ENCODE data around the gene STAC3.
"Not testable (repeated sequence)": the region's sequence is repeated elsewhere in the genome, so short reads cannot be mapped to it uniquely, and the experiment has no call there.

STAC3 gene

GRCh38 chr12:57250956-57251355, at the start of gene STAC3:
TSS of gene STAC3 (minus strand) at chr12:57251187. CDS start at chr12:57249636, 1,551 bp downstream.
- DNase-seq (ENCODE audit: low read depth in 2 of 2) = no peak

- DNase-seq (ENCODE audit: low read depth in 2 of 2) = no peak
Observed at GRCh38 chr12:57299514-57300016, 48.6 kb upstream of the STAC3 start.

DNA sequence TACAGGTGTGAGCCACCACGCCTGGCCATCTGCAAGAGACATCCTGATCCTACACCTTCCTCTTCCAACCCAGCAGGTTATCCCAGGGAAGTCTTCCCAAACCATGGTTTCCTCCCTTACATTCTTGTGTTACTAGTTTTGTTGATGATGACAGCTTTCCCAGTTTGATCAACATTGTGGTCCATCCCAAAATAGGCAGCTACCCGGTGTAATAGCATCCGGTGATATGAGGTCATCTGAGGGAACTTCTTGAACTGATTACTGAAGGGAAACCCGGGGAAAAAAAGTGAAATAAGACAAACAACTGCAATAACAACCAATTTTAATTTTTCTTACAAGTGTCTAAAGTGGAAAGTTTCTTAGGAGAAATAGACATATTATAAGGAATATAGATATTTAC, 45.3 kb upstream of the STAC3 start:
- no peak for DNase-seq (ENCODE audit: low read depth in 2 of 2)

DNA sequence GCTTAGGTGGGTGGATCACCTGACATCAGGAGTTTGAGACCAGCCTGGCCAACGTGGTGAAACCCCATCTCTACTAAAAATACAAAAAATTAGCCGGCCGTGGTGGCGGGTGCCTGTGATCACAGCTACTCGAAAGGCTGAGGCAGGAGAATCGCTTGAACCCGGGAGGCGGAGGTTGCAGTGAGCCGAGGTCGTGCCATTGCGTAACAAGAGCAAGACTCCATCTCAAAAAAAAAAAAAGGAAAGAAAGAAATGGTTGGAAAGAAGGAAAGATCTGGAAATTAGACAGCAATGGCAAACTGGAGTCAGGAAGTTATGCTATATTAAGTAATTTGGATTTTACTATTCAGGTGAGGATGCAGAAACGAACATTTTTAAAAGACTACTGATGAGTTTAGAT, 31.1 kb upstream of the STAC3 start:
- not testable (repeated sequence) for DNase-seq (ENCODE audit: low read depth in 2 of 2)

DNA sequence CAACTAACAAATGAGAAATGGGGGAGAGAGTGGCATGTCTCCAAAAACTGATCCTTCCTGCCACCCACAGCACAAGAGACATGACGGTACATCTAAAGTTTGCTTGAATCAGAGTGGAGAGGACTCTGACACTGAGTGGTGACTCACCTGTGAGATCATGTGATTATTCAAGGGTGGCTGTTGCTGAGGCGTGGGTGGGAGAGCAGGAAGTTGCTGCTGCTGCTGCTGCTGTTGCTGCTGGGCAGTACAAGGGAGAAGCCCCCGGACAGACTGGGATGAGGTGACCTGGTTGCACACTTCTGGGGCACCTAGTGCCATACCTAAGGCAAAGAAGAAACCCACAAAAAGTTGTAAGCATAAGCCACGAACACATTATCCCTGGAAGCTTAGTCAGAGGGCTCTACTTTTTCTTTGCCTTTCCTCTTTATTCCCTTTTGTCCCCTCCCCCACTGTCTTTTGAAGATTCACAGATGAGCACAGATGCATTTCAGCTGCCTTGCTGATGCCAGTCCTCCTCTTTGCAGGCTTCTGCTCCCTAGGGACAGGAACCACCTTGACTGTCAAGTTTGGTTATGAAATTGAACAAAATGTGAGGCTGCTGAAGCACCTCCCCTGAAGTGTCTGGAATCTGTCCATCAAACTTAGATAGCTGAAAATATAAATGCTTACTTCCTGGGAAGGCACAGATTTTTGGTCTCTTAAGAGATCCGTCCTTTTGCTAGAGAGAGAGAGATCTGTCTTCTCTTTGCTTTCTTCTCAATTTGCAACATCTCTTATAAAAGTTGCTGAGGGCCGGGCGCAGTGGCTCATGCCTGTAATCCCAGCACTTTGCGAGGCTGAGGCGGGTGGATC, 29.4 kb upstream of the STAC3 start:
- peak; percentile 55 to 67 for DNase-seq (ENCODE audit: low read depth in 2 of 2)

- no peak for DNase-seq (ENCODE audit: low read depth in 2 of 2)
Observed at GRCh38 chr12:57278465-57279381, 27.7 kb upstream of the STAC3 start.

- no peak for DNase-seq (ENCODE audit: low read depth in 2 of 2)
Observed at GRCh38 chr12:57276935-57277563, 26.1 kb upstream of the STAC3 start.

DNA sequence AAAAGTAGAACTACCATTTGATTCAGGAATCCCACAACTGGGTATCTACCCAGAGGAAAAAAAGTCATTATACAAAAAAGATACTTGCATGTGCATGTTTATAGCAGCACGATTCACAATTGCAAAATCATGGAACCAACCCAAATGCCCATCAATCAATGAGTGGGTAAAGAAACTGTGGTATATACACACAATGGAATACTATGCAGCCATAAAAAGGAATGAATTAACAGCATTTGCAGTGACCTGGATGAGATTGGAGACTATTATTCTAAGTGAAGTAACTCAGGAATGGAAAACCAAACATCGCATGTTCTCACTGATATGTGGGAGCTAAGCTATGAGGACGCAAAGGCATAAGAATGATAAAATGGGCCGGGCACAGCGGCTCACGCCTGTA, 25.2 kb upstream of the STAC3 start:
- DNase-seq (ENCODE audit: low read depth in 2 of 2) = not testable (repeated sequence)

DNA sequence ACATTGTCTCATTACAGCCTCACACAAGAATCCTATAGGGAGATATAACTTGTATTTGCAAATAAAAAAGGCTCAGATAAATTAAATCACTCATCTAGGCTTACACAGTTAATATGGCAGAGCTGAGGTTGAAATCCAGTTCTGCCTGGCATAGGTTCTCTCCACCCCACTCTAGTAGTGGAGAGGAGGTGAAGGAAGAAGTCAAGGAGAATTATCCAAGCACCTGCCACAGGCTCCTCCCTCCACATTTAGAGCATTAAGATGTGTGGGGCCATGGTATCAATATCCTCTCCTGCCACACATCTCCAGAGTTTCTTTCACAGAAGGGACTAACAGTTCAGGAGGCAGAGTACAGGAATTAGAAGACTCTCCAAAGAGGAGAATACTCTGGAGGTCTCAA, 22.5 kb upstream of the STAC3 start:
- DNase-seq (ENCODE audit: low read depth in 2 of 2) = no peak

DNA sequence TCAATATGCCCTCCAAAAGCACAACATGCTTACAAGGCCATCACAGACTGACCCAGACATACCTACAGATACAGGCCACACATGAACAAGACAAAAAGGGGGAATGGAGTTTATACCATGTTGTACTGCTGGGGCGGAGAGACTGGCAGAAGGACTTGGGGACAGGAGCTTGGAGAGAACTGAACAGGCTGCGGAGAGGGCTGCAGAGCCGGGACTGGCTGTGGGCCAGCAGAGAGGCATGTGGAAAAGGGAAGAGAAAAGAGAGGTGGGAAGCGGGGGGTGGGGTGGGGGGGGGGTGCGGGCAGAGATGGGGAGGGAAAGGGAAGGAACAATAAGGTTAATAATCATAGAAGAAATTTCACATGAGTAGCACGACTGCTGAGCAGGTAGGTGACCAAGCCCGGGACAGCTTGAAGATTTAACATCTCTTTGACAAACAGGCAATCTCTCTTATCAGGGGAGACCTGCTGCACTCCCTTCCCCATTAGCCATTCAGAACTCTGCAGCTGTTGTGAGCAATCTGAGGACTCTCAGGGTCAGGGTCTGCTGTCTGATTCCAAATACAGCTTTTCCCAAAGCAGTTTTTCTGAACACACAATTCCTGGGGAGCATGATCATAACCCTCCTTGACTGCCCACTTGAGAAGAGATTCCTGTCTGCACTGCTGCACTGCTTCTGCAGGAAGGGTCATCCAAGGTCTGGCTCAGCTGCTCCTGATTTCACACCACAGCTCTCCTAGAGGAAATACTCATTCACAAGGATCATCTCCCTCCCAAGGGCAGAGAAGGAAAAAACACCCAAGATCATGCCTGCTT, 21.6 kb upstream of the STAC3 start:
- DNase-seq (ENCODE audit: low read depth in 2 of 2) = no peak

DNA sequence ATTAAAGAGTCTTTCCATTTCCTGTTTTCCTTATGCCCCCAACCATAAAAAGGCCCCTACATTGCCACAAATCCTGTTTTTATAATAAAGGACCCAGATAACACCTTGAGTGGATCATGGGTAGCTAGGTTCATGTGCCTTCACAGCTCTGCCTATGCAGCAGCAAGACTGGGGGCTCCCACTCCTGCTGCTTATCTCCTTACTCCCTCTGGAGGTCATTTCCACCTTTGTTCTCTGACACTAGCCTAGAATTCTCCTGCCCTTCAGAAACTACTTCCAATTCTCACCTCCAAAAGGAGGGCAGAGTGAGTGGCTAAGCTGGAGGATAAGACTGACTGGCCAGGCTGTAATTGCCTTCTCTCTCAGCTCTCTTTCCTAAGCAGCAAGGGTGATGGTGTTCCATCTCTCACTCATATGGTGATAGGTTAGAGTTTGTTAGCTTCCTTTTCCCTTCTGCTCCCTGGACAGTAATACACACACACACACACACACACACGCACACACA, 20.0 kb upstream of the STAC3 start:
- no peak for DNase-seq (ENCODE audit: low read depth in 2 of 2)

DNA sequence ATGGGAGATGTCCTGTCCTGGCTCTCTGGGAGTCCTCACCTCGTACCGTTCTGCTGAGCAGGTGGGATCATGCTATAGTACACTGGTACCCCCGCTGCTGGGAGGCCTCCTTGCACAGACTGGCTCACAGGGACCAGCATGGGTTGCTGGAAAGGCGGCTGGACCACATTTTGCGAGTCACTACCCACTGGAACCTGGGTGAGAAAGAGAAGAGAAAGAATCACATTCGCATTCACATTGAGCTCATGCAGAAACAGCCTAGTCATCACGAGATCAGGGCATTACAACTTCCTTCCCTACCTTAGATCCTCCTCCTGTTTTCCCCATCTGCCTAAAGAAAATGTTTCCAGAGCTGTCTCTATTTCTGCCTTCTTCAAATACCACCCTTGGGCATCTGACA, 17.3 kb upstream of the STAC3 start:
- DNase-seq (ENCODE audit: low read depth in 2 of 2) = peak in 1 of 2 donors; percentile 23

GRCh38 chr12:57266681-57267080, 15.7 kb upstream of the STAC3 start:
- DNase-seq (ENCODE audit: low read depth in 2 of 2) = no peak

- no peak for DNase-seq (ENCODE audit: low read depth in 2 of 2)
Observed at GRCh38 chr12:57263096-57263495, 12.1 kb upstream of the STAC3 start.

- no peak for DNase-seq (ENCODE audit: low read depth in 2 of 2)
Observed at GRCh38 chr12:57262126-57262822, 11.3 kb upstream of the STAC3 start.

GRCh38 chr12:57261428-57261865, 10.5 kb upstream of the STAC3 start:
- DNase-seq (ENCODE audit: low read depth in 2 of 2) = no peak

GRCh38 chr12:57260366-57260765, 9.4 kb upstream of the STAC3 start:
- DNase-seq (ENCODE audit: low read depth in 2 of 2) = no peak

DNA sequence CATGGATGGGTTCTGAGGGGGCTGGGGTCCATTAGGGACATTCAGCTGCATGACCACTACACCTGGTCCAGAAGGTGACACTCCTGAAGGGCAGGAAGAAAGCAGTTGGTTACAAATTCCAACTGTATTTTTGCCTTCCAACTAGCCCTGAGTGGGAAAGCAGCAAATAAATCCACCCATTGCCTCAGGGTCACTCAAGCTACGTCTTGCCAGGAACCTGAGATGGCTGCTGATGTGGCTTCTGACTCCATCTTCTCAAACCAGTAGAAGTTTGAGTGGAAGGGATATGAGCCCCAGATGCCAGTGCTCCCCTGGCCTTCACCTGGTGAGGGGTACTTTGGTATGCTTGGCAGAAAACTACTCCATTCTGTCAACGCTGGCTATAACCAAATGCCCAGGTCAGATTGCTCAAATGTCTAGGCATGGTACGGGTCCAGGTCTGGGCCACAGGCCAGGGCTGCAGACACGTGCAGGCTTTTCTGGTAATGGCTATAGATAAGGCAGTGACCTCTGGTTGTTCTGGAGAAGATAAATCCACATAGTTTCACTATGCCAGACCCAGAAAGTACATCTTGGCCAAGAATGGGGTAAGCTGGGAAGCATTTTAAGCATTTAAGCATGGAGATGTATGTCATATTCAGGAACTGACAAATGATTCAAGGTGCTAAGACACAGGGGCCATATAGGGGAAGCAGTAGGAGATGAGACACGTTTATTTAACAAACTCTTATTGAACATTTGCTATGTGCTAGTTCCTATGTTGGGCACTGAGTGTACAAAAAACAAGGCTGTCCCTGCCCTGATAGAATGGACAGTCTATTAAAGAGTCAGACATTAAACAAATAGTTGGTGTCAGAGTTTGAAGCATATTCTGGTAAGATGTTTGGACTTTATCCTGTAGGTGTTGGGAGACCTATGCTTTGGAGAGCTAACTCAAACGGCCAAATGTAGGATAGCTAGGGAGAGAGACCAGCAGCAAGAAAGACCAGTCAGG, 8.3 kb upstream of the STAC3 start:
- DNase-seq (ENCODE audit: low read depth in 2 of 2) = no peak

GRCh38 chr12:57255916-57256315, 4.9 kb upstream of the STAC3 start:
- DNase-seq (ENCODE audit: low read depth in 2 of 2) = no peak
